HG02759 (cell line): ENCODE results near the gene LGI4.

ENCODE experiments used
- ATAC-seq: cut with Tn5 transposase; IDR thresholded peaks from one replicate; pipeline ENCODE4 v1.9.1; 2021; ENCODE audit warnings: mild to moderate bottlenecking, moderate library complexity; ENCODE audit not compliant: unreplicated experiment

The LGI4 gene

GRCh38 chr19:35088131-35088913 lies 46.5 kb downstream of the LGI4 start:
- ATAC-seq, result no peak

DNA sequence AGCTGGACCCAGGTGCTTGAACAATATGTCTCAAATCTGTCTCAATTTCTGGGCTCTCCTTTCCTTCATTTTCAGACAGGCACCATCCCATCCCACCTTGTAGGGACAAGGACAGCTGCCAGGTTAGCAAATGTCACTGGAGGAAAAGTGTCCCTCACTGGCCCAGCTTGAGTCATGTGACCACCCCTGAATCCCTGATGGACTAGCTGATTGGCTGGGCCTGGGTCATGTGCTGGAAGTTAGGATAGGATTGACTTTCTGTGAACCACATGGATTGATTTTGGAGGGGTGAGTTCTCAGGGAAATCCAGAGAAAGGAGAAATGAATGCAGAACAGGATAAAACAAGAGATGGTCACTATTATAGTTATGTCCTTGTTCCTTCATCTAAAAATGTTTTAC lies 47.5 kb downstream of the LGI4 start:
- ATAC-seq, result no peak

GRCh38 chr19:35086455-35086854 lies 48.4 kb downstream of the LGI4 start:
- ATAC-seq, result no peak

DNA sequence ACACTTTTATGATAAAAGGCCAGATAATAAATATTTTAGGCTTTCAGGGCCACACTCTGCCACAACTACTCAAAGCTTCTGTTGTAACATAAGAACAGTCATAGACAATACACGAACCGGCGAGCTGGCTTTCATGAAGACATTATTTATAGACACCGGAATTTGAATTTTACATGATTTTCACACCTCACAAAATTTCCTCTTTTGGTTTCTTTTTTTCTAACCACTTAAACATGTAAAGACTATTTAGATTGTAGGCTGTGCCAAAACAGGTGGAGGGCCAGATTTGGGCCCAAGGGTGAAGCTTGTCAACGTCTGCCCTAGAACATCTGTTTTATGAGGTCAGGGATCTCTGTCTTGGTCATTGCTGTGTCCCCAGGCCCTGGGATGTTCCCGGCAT lies 48.9 kb downstream of the LGI4 start:
- ATAC-seq, result peak; percentile 63

DNA sequence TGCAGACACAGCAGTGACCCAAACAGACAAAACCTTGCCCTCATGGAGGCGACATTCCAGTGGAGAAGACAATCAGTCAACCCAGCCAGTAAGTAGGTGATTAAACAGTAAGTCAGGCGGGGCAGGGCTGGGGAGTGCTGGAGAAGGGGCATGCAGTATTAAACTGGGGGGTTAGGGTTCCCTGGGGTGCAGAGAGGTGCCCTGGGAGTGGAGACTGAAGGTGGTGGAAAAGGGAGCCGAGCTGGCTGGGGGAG lies 50.4 kb downstream of the LGI4 start:
- ATAC-seq, result no peak

DNA sequence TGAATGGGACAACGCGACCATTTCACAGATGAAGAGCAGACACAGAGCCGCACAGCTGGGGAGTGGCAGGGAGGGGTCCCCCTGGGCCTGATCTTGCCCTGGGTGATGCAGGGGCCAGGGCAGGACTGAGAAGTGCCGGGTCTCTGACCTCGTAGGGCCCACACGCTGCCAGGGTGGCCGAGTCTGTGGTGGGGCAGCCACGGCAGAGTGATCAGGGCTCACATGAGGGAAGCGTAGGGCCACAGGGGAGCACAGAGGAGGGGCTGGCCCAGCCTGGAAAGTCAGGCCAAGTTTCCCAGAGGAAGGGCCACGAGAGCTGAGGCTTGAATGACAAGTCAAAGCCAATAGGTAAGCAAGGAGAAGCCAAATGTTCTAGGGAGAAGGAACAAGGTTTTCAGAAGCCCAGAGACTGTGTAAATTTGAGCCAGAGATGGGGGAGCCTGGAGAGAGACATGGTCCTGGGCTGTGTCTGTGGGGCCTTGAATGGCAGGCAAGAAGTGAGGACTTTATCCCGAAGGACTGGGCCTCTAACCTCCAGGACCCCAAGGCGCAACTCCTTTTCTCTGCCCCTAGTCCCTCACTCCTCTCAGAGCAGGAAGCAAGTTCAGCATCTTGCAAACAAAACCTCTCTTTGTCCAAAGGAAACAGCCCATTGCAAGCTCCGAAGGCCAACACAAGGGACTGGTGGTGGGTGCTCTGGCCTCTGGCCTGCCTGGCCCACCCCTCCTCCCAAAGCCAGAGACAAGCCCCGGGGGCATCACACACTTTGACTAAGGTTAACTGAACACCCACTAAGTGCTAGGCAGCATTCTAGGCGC lies 51.0 kb downstream of the LGI4 start:
- ATAC-seq, result no peak

- no peak for ATAC-seq
Measured at GRCh38 chr19:35081201-35081600, 53.7 kb downstream of the LGI4 start.

- no peak for ATAC-seq
Measured at GRCh38 chr19:35080613-35081170, 54.2 kb downstream of the LGI4 start.

DNA sequence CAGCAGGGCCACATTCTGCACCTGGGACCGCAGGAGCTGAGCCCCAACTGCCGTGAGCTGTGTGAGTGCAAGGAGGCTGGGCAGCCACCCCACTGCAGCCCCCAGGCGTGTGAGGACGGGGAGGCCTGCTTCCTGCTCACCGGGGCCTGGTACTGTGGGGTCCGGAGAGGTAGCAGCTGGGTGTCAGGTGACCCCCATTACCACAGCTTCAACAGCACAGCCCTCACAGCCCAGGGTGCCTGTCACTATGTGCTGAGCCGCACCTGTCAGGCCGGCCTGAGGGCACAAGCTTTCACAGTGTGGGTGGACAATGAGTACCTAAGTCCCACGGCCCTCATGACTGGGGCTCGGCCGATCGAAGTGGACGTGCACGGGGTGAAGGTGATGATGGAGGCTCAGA lies 55.0 kb downstream of the LGI4 start:
- ATAC-seq, result no peak

- no peak for ATAC-seq
Measured at GRCh38 chr19:35077411-35078223, 57.2 kb downstream of the LGI4 start.

- ATAC-seq, result no peak
Measured at GRCh38 chr19:35076657-35077056, 58.2 kb downstream of the LGI4 start.

GRCh38 chr19:35076026-35076370 lies 58.9 kb downstream of the LGI4 start:
- ATAC-seq, result no peak

DNA sequence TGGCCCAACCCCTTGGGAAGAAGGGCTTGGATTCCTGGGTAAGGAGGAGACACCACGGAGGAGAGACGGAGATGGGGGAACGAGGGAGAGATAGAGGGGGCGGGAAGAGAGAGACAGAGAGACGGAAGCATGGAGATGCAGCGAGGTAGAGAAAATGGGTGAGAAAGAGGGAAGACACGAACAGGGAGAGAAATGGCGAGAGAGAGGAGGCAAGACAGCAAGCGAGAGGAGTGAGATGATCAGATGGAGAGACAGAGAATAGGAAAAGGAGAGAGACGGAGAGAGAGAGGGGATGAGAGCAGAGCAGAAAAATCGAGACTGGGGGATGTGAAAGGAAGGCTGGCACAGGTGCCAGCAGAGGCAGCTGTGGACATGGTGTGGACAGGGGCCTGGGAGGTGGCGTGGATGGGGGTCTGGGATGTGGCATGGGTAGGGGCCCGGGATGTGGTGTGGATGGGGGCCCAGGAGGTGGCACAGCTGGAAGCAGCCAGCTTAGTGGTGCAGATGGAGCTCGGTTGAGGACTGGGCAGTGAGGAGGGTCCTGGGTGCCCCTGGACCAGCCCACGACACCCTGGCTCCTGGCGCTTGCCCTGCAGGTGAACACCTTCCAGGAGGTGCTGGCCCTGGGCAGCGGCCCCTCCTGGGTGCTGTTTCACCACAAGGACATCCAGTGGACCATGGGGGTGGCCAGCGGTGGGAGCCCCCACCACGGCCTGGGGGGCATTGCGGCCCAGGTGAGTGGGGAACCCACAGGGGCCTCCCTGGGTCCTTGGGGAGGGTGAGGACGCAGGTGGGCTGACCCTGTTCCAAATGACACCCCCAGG lies 59.4 kb downstream of the LGI4 start:
- no peak for ATAC-seq
